Kidney (tissue), 14 donors: ENCODE measurements around the gene GAB3. TPM values are rescaled to one million over a fixed set of nuclear protein-coding genes. Genes with fewer than 3 reads are reported as not detected.

Source experiments
- DNase-seq, 5 donors: peaks; one replicate each; pipeline ENCODE4 v3.0.0-alpha.2; 2013 to 2020
- FAIRE-seq: peaks from 2 replicates; lab custom pipeline; 2012; peaks lifted over from hg19 to GRCh38; lab: Jason Lieb, UNC
- H3K27ac ChIP-seq, 2 donors: one replicate each; pipeline ENCODE4 v1.7.0; 2013; ENCODE audit warnings: low read depth in 2 of 2, low read length in 2 of 2, inconsistent platforms in 1 of 2
- H3K27me3 ChIP-seq: one replicate; pipeline ENCODE4 v1.7.1; 2013; ENCODE audit warnings: low read length, inconsistent platforms; ENCODE audit not compliant: control insufficient read depth, insufficient read depth
- H3K36me3 ChIP-seq, 3 donors: one replicate each; pipeline versions ENCODE4 v1.7.0 to v1.7.1; 2013; ENCODE audit warnings: low read length in 3 of 3, control low read depth in 1 of 3, inconsistent platforms in 1 of 3; ENCODE audit not compliant: insufficient read depth in 3 of 3, control insufficient read depth in 2 of 3
- H3K4me1 ChIP-seq, 3 donors: one replicate each; pipeline versions ENCODE4 v1.7.0 to v1.7.1; 2013; ENCODE audit warnings: low read length in 3 of 3, inconsistent platforms in 1 of 3, low read depth in 1 of 3; ENCODE audit not compliant: control insufficient read depth in 2 of 3, insufficient read depth in 2 of 3
- H3K4me3 ChIP-seq, 3 donors: one replicate each; pipeline versions ENCODE4 v1.7.0 to v1.8.1; 2013; ENCODE audit warnings: low read length in 3 of 3, control low read depth in 1 of 3, inconsistent platforms in 1 of 3
- H3K9ac ChIP-seq, 3 donors: one replicate each; pipeline versions ENCODE4 v1.7.0 to v1.7.1; 2013; ENCODE audit warnings: low read length in 3 of 3, control low read depth in 1 of 3, inconsistent platforms in 1 of 3
- H3K9me3 ChIP-seq, 3 donors: one replicate each; pipeline versions ENCODE4 v1.7.0 to v1.7.1; 2013; ENCODE audit warnings: low read length in 3 of 3, control low read depth in 1 of 3, inconsistent platforms in 1 of 3; ENCODE audit not compliant: control insufficient read depth in 2 of 3, insufficient read depth in 1 of 3
- intact Hi-C: fragments of 100-400 bp; cut with DNase I; formaldehyde crosslinking; loops from one replicate; pipeline ENCODE4 v1.11.1; 2022
- polyA plus RNA-seq: library from polyadenylated mRNA; stranded (reverse); fragments of 350-450 nt; fragmentation: Illumina TruSeq; extraction: RNeasy Lipid Tissue Mini Kit (QIAGEN cat#74804); gene quantifications from one replicate; pipeline ENCODE4 v1.2.3, GENCODE V29; 2014; ENCODE audit warnings: low read depth, low replicate concordance; ENCODE audit not compliant: insufficient read depth
- total RNA-seq: library from RNA; stranded (reverse); fragmentation: NEBNext Ultra II Directional; extraction: Animal tissue kit (Norgen Biotek cat#: 25700); gene quantifications from one replicate; pipeline ENCODE4 v1.2.1, GENCODE V29; 2021
- TF ChIP-seq, protein P1 (sequence below): IDR thresholded peaks from 3 replicates; pipeline ENCODE4 v1.5.1; 2012; ENCODE audit warnings: mild to moderate bottlenecking, moderate library complexity, borderline replicate concordance; ENCODE audit not compliant: insufficient read depth; ENCODE audit errors: extremely low read depth
- donor health status: control.
- donor health status: control.
- donor health status: control.
- donor health status: control.
- donor health status: control.
- donor health status: DM: yes; HTN: yes; CAD: no.
- donor health status: Normal renal cell carcinoma (clear cell type).

Gene GAB3
- total and polyA plus RNA-seq, 2 donors from 2014 or later: 0.95 to 6.4 TPM

DNA sequence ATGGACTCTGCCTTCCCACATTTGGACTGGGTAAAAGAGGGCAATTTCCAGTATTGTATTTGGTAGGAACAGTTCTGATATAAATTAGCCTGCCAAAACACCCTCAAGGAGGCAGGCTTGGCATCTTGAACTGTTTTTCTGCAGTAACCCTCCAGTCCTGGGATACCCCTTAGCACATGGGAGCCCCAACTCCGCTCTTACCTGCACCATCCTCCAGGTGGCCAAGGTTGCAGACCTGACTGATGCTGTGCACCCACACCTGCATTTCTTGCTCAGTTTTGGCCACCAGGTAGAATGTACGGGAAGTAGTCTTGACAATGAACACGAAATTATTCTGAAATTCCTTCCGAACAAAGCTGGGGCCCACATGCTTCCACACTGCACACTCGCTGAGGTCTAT, 35.1 kb downstream of the GAB3 start:
- Histone ChIP-seq H3K27ac (no peak overlapping the region), H3K36me3 (no peaks in the 10 kb centered on the region), H3K4me1 (no peaks in the 10 kb centered on the region), H3K9ac (no peak overlapping the region), H3K27me3 (no peaks in the 10 kb centered on the region), H3K9me3 (no peaks in the 10 kb centered on the region), H3K4me3 (no peak overlapping the region)
- DNase-seq (no peak), FAIRE-seq (no peak)
- intact Hi-C loops: no loop called here
- TF ChIP-seq, protein P1, sequence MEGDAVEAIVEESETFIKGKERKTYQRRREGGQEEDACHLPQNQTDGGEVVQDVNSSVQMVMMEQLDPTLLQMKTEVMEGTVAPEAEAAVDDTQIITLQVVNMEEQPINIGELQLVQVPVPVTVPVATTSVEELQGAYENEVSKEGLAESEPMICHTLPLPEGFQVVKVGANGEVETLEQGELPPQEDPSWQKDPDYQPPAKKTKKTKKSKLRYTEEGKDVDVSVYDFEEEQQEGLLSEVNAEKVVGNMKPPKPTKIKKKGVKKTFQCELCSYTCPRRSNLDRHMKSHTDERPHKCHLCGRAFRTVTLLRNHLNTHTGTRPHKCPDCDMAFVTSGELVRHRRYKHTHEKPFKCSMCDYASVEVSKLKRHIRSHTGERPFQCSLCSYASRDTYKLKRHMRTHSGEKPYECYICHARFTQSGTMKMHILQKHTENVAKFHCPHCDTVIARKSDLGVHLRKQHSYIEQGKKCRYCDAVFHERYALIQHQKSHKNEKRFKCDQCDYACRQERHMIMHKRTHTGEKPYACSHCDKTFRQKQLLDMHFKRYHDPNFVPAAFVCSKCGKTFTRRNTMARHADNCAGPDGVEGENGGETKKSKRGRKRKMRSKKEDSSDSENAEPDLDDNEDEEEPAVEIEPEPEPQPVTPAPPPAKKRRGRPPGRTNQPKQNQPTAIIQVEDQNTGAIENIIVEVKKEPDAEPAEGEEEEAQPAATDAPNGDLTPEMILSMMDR: no peak

DNA sequence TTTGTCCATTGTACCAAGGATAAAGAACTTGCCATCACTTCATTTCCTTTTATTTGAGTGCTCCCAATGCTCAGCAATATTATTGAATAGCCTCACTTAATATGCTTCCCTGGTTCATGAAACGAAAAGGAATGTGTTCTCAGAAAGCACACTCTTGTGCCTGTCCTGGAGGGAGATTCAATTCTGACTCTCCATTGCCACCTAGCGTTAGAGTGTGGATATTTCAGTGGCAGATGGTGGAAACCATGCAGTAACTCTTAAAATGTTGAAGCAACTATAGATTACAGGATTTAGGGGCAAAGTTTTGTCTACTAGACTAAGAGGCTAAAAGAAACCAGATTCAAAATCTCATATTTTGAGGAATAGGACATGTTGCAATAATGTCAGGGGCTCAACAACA, 36.0 kb downstream of the GAB3 start:
- no peaks in the 10 kb centered on the region for H3K36me3 ChIP-seq
- H3K9ac ChIP-seq: no peak overlapping the region
- DNase-seq (peak in 4 of 5 donors; percentile 38 to 68 (median 56)), FAIRE-seq (peak; percentile 96)
- TF ChIP-seq, protein P1: peak; percentile 68
- H3K4me3 ChIP-seq: no peak overlapping the region
- no peaks in the 10 kb centered on the region for H3K9me3 ChIP-seq
- no peaks in the 10 kb centered on the region for H3K27me3 ChIP-seq
- no peak overlapping the region for H3K27ac ChIP-seq
- intact Hi-C loops: no loop called here
- H3K4me1 ChIP-seq: no peaks in the 10 kb centered on the region

DNA sequence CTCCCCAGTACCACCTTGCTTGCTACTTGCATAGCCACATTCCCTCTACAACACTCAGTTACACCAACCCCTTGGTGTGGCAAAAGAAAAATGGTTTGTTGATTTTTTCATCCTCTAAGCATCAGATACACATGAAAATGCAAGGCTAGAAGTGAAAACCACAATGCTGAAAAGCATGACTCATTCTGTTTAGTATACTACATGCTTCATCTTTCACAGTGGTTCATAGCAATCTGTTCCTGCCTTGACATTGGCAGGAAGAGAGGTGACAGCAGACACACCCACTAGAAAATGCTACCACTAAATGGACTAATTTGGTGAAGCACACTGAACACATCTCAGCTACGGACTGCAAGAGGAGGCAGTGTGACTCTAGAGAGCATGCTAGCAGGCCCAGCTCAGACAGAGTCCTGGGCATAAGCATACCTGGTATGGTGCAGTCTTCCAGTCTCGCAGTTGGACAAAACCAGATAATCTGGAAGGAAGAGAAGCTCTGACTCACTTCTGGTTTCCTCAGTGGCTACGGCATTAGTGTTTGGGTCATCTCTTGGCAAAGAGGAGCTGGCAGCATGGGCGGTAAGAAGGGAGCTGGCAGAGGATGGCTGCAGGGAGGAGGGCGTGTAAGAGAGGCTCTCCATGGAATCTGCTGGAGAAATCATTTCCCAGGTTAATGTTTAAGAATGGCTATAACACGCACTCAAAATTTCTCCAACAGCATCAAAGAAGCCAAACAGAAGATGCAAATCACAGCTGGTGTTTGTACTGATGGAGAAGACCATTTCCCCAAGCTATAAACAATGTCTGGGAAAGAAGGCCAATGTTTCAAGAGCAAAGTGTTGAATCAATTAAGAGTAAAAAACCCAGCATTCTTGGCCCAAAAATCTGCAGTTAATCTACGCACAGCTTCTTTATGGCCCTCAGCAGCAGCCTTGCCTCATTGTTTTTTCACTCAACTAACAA, 37.8 kb downstream of the GAB3 start:
- FAIRE-seq (no peak), DNase-seq (peak in 1 of 5 donors; percentile 46)
- Histone ChIP-seq H3K27ac (no peak overlapping the region), H3K27me3 (no peaks in the 10 kb centered on the region), H3K4me3 (no peak overlapping the region), H3K9me3 (no peaks in the 10 kb centered on the region), H3K9ac (no peak overlapping the region), H3K36me3 (no peaks in the 10 kb centered on the region), H3K4me1 (no peaks in the 10 kb centered on the region)
- TF ChIP-seq, protein P1: no peak
- intact Hi-C loops: no loop called here
